ENCODE measurements around the gene STK40. TPM values are rescaled to one million over a fixed set of nuclear protein-coding genes. Genes with fewer than 3 reads are reported as not detected.

STK40 gene
- total RNA-seq, 2 experiments from 2014 or later = 43.8 to 83.9 TPM

- Histone ChIP-seq H3K4me3 (ENCODE audit: low read depth, low read length, poor library complexity, severe bottlenecking) (peak overlapping the region; percentile 73), H3K36me3 (ENCODE audit: insufficient read depth, low read length) (peaks cover 32% of the 10 kb centered on the region), H3K9me3 (ENCODE audit: low read length) (no peaks in the 10 kb centered on the region), H3K4me1 (ENCODE audit: insufficient read depth, low read length, poor library complexity, severe bottlenecking) (peaks cover 76% of the 10 kb centered on the region), H3K27ac (ENCODE audit: low read depth, low read length, poor library complexity, severe bottlenecking) (peak overlapping the region; percentile 98), H3K79me2 (ENCODE audit: insufficient read depth, low read depth, low read length) (peaks cover 46% of the 10 kb centered on the region), H3K4me2 (ENCODE audit: low read length) (peak overlapping the region; percentile 100), H3K9me2 (ENCODE audit: insufficient read depth, low read length) (no peaks in the 10 kb centered on the region), H2AFZ (ENCODE audit: low read length) (no peak overlapping the region; the same call in 1 of the 2 replicates), H4K20me1 (ENCODE audit: insufficient read depth, low read length) (peaks cover 6% of the 10 kb centered on the region)
- ChIA-PET POLR2A (interaction anchor here (0.7 to 2.1 kb wide), 11 partner anchors 10 to 616 kb away, joined by 3 to 49 read pairs (median 4); partner anchors contain the start of gene LSM10), CTCF (ENCODE audit: unreplicated experiment) (interaction anchor here (1.7 kb wide), 1 partner anchor 10 kb away, joined by 9 read pairs; the partner anchor contains the start of gene LSM10)
- DNase-seq (ENCODE audit: low spot score) = peak; percentile 63
- intact Hi-C loops (cut with micrococcal nuclease; ENCODE audit: unreplicated experiment) = loop anchor here (2.0 to 10.0 kb wide), 3 partner anchors 33 to 565 kb away; partner anchors contain the start of gene AGO3
- BruUV-seq (replicated peaks) = no TSS peak
- TF ChIP-seq EZH2phosphoT487 (IDR thresholded peaks at IDR 0.05; ENCODE audit: borderline replicate concordance, low read depth, low read length) (no peak), CTCF (conservative IDR thresholded peaks at IDR 0.05; ENCODE audit: low read length) (no peak)
These were observed 1.6 kb upstream of the STK40 start for GRCh38 chr1:36387141-36387949.

GRCh38 chr1:36386265-36387140 lies 779 bp upstream of the STK40 start:
- Histone ChIP-seq H4K20me1 (ENCODE audit: insufficient read depth, low read length) (peaks cover 6% of the 10 kb centered on the region), H3K9me2 (ENCODE audit: insufficient read depth, low read length) (no peaks in the 10 kb centered on the region), H2AFZ (ENCODE audit: low read length) (no peak overlapping the region; the same call in 1 of the 2 replicates), H3K27ac (ENCODE audit: low read depth, low read length, poor library complexity, severe bottlenecking) (peak overlapping the region; percentile 98), H3K4me2 (ENCODE audit: low read length) (peak overlapping the region; percentile 100), H3K36me3 (ENCODE audit: insufficient read depth, low read length) (peaks cover 28% of the 10 kb centered on the region), H3K4me3 (ENCODE audit: low read depth, low read length, poor library complexity, severe bottlenecking) (peak overlapping the region; percentile 73), H3K79me2 (ENCODE audit: insufficient read depth, low read depth, low read length) (peaks cover 51% of the 10 kb centered on the region), H3K4me1 (ENCODE audit: insufficient read depth, low read length, poor library complexity, severe bottlenecking) (peaks cover 67% of the 10 kb centered on the region), H3K9me3 (ENCODE audit: low read length) (no peaks in the 10 kb centered on the region)
- BruUV-seq (replicated peaks) = TSS peak; percentile 96
- CTCF ChIA-PET (ENCODE audit: unreplicated experiment) = interaction anchor here (1.7 kb wide), 1 partner anchor 11 kb away, joined by 9 read pairs; the partner anchor contains the start of gene LSM10
- intact Hi-C loops (cut with micrococcal nuclease; ENCODE audit: unreplicated experiment) = loop anchor here (2.0 to 10.0 kb wide), 3 partner anchors 34 to 566 kb away; partner anchors contain the start of gene AGO3
- TF ChIP-seq EZH2phosphoT487 (IDR thresholded peaks at IDR 0.05; ENCODE audit: borderline replicate concordance, low read depth, low read length) (no peak), CTCF (conservative IDR thresholded peaks at IDR 0.05; ENCODE audit: low read length) (0 out of 2 replicates have a peak, but pooled peaks have one; percentile 38)
- DNase-seq (ENCODE audit: low spot score) = peak; percentile 97
- POLR2A ChIA-PET = interaction anchor here (0.7 to 2.1 kb wide), 9 partner anchors 9 to 617 kb away, joined by 3 to 49 read pairs (median 6); partner anchors contain the start of gene LSM10

Measured in OCI-LY7 (cell line).